ENCODE data around the gene TCP11L2.

DNA sequence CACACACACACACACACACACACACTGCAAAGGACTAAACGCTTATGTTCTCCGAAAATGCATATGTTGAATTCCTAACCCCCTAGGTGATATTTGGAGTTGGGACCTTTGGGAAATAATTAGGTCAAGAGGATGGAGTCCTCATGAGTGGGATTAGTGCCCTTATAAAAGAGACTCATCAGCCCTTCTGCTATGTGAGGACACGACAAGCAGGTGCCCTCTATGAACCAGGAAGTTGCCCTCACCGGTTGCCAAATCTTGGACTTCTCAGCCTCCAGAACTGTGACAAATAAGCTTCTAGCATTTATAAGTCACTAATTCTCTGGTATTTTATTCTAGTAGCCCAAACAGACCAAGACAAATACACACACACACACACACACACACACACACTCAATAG lies 20.7 kb upstream of the TCP11L2 start:
- TF ChIP-seq, protein P1, sequence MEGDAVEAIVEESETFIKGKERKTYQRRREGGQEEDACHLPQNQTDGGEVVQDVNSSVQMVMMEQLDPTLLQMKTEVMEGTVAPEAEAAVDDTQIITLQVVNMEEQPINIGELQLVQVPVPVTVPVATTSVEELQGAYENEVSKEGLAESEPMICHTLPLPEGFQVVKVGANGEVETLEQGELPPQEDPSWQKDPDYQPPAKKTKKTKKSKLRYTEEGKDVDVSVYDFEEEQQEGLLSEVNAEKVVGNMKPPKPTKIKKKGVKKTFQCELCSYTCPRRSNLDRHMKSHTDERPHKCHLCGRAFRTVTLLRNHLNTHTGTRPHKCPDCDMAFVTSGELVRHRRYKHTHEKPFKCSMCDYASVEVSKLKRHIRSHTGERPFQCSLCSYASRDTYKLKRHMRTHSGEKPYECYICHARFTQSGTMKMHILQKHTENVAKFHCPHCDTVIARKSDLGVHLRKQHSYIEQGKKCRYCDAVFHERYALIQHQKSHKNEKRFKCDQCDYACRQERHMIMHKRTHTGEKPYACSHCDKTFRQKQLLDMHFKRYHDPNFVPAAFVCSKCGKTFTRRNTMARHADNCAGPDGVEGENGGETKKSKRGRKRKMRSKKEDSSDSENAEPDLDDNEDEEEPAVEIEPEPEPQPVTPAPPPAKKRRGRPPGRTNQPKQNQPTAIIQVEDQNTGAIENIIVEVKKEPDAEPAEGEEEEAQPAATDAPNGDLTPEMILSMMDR (IDR thresholded peaks at IDR 0.05) = no peak
- no peak for TF ChIP-seq POLR2A (IDR thresholded peaks at IDR 0.05)

All from uterus (tissue), 2 donors.